NCI-H2081 treated with DMSO at 0.1 percent for 48 hours (cell line): ENCODE measurements around the gene ANK2.
A peak's percentile ranks its signal among the peaks of the same experiment; 100 is the strongest.
"Not testable (repeated sequence)": the region's sequence is repeated elsewhere in the genome, so short reads cannot be mapped to it uniquely, and the experiment has no call there.

ENCODE experiments used
- DNase-seq: peaks from one replicate; lab custom pipeline; 2025; lab: John Stamatoyannopoulos, UW

Gene ANK2

DNA sequence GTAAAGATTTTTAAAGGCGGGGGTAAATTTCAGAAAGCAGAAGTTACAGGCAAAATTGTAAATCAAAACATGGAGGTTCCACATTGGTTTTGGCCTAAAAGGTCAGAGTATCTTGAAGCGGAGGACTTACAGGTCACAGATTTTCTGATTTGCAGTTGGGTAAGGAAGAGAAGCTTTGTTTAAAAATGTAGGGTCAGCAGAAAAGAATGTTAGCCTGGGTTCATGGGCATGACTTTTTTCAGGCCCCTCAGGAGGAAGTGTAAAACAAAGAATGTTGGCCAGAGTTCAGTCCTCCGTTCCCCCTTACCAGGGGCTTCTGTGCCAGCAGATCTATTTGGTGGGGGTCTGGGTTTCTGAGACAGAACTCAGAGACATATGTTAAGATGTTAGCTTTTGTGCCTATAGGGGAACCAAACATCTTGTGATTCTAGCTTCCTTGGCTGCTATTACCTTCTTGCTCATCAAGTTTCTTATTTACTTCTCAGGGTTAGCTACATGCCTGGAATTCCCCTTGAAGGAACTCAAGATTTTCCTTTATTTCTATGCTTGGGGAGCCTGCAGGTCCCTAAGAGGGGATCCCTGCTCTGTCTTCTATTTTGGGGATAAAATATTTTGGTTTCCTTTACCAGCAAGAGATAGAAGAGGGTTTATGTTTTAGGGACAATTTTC lies 160.3 kb downstream of the ANK2 start:
- DNase-seq, result no peak

DNA sequence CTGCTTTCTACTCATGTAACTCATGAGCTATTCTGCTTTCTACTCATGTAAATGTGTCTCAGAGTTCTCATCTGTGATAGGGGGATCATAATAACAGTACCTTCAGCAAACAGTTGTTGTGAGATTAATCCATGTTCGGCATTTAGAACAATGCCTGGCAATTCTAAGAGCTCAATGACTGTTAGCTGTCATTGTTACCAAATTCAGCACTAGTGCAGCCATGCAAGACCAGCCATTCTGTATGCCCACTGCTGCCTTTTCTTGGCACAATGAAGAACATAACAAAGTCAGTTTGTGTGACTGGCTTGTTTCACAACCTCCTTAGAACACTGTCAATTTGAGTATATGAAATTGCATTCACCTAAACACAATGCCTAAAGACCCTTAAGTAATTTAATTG lies 163.2 kb downstream of the ANK2 start:
- DNase-seq, result no peak

DNA sequence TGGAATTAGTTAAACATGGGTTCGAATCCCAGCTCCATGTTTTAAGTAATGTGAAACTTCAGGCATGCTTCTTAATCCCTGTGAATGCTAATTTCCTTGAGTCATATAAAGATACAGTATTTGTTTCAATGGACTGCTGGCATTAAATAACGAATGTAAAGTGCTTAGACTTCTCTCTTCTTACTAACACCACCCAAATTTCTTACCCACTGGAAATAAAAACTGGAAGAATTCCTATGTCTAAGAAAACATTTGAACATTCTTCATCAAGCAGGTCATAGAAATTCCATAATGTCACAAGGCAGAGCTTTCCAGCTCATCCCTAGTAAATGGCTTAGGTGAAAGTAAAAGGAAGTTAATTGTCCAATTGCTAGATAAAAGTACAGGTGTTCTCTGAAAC lies 172.5 kb downstream of the ANK2 start:
- DNase-seq, result no peak

DNA sequence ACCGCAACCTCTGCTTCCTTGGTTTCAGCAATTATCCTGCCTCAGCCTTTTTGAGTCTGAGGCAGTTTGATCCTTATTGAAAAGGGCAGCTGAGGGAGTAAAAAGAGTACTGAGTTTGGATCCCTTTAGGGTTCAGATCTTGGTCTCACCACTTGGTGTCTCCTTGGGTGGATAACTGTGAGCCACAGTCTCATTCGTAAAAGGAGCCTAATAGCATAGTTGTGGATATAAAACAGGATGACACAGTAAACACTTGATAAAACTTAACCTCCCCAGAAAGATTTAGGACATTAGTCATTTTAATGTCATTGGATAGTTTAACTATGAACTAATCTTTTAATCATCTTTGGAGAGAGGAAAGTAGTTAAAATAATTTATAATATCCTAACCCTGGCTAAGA lies 173.0 kb downstream of the ANK2 start:
- no peak for DNase-seq

DNA sequence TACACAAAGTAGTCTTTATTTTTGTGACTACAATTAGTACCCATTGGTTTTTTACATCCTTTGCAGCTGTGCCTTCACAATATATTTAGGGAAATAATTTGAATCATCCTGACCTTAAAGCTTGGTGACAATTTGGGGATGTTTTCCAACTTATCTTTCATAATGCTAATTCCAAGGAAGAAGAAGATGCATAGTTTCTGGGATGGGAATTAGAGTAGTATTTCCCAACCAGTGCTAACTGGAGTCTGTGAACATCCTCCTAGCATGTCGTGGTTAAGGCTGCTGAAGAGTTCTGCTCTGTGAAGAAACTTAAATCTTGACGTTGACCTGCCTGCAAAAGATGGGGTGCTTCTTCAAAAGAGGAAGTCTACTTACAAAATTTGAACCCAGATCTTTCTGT lies 173.5 kb downstream of the ANK2 start:
- DNase-seq, result no peak

DNA sequence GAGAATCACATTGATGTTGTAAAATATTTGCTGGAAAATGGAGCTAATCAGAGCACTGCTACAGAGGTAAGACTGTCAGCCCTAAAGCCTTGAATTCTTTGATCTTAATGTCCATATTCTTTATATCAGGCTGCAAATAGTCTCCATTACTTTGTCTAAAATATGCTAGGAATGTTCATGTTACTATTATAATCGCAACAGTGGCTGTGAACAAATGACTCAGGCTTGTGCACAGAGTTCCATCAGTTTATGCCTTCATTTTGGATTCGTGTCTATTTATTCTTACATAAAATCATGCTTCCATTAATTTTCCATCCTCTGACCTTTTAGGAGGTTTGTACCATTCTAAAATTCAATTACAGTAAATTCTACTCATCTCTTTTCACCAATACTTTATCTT lies 182.7 kb downstream of the ANK2 start:
- no peak for DNase-seq

DNA sequence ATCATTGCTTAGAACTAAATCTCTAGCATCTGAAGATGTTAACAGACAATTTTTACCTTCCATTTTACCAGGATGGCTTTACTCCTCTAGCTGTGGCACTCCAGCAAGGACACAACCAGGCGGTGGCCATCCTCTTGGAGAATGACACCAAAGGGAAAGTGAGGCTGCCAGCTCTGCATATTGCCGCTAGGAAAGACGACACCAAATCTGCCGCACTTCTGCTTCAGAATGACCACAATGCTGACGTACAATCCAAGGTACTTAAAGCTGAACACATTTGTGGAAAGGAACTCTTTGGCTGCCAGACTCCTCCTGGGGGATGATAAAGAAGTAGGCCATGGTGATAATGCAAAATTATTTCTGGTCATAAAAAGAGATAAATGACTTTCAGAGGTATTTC lies 187.5 kb downstream of the ANK2 start:
- DNase-seq, result no peak

DNA sequence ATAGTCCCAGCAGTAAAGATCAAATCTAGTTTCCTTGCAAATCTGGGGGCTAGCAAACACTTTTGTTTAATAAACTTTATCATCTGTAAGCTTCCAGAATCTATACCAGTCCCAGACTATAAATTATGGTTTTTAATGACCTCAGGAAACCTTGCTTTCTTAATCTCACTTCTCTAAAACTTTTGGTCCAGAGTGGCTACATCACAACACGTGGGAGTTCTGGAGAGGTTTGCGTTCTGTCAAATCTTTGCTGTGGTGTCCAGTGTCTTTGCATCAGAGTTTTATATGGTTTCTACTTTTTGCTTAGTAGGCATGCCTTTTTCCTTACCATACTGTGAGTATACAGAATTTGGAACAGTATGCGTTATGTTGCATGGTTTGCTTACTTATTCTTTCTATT lies 193.9 kb downstream of the ANK2 start:
- DNase-seq, result no peak

DNA sequence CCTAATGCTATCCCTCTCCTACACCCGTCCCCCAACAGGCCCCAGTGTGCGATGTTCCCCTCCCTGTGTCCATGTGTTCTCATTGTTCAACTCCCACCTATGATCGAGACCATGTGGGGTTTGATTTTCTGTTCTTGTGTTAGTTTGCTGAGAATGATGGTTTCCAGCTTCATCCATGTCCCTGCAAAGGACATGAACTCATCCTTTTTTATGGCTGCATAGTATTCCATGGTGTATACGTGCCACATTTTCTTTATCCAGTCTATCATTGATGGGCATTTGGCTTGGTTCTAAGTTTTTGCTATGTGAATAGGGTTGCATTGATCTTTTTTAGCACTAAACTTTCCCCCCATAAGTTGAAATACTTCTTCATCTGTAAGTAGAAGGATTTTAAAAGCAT lies 195.3 kb downstream of the ANK2 start:
- not testable (repeated sequence) for DNase-seq

DNA sequence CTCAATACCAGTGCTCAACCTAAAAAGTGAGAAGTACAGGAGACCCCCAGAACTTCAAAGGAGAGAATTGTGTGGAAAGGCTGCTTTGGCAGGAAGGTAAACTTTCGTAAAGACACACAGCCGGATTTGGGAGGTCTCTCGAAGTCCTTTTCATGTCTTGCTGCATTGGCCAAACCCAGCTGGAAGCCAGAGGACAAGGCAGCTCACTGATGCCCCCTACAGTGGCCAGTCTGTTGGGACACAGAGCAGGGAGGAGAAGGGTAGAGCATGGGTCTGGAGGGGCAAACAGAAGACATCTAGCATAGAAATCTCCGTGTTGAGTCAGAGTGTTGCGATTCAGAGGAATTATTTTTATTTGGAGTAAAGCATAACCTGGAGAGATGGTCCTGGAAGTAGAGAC lies 198.9 kb downstream of the ANK2 start:
- no peak for DNase-seq

DNA sequence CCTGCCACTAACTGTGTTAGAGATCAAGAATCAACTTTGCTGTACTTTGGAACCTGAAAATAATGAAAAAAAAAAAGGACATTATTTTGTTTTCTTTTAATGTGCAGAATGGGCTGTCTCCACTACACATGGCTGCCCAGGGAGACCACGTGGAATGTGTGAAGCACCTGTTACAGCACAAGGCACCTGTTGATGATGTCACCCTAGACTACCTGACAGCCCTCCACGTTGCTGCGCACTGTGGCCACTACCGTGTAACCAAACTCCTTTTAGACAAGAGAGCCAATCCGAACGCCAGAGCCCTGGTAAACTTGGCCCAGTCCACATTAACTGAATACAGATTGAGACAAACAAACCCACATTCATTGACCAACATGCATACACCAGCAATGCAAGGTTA lies 206.2 kb downstream of the ANK2 start:
- no peak for DNase-seq

DNA sequence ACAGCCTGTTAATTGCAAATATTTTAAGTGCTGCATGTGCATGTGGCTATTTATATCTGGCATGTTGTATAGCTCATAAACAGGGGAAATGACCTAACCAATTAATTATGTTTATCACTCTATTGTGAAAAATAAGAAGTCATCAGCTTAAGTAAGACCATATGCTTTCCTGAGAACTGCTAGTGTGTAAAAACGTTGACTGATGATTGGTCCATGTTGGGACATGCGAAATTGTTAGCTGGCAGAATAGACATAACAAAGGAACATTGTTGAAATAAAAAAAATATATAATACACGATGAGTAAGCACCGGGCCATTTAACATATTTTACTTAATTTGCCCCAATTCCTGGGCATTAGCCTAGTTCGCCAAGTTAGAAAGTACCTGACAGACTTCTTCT lies 207.5 kb downstream of the ANK2 start:
- DNase-seq, result no peak

DNA sequence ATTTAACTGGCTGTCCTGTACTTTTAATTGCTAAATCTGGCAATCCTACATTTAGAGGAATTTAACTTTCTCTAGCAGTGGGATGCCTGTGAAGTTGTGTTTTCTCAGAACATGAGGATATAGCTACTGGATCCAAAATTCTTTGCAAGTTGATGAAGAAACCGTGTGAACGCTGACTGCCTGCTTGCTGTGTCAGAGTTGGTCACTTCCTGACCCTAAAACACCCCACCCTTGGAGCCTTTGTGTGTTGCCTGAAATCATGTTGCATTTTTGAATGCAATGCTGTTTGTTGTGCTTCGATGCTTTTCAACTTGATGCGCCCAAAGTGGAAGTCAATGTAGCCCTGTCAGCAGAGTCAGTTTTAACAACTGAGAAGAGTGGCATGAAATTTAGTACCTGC lies 211.2 kb downstream of the ANK2 start:
- DNase-seq, result no peak

DNA sequence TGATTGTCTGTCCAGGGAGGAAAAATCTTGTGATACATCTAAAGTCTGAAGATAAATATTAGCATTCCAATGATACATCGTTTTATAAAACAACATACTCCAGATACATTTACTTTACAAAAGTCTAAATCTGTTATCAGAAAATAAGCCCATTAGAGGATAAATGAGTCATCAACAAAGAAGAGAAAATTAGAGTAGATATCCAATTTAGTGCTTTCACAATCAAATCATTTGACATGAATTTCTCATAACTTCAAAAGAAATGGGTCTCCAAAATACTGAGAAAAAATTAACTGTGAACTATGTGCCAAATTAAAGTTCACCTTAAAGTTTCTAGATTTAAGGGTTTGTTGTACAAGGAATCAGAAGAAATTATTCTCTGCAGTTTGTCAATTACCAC lies 213.8 kb downstream of the ANK2 start:
- DNase-seq, result no peak

DNA sequence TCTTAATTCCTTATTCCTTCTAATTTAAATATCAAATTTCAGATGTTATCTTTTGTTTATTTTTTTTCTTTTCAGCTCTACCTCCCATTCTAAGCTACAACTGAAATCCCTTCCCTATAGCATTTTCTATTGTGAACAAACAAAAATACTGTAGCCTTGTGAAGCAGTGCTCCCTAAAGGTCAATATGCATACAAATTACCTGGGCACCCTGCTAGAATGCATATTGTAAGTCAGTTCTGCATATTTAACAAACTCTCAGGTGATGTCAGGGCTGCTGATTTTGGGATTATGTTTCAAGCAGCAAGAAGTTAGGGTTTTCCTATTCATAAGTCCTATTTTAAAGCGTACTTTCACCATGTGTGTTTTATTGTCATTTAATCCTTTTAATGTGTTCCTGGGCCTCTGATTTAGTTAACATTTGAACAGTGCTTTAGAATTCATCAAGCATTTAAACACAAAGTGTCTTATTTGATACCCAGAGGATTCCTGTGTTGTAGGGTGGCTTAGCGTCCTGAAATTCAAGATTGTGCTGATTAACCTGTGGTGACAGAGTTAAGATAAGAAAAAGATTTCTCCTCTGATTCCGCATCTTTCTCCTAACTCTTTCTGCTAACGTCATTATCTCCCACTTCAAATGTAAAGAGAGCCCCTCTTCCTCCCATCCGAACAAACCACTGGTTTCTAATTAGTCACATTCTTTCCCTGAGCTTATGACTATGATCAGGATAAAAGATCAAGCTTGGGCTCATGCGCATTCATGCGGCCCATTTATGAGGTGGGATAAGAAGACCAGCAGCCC lies 221.3 kb downstream of the ANK2 start:
- no peak for DNase-seq

DNA sequence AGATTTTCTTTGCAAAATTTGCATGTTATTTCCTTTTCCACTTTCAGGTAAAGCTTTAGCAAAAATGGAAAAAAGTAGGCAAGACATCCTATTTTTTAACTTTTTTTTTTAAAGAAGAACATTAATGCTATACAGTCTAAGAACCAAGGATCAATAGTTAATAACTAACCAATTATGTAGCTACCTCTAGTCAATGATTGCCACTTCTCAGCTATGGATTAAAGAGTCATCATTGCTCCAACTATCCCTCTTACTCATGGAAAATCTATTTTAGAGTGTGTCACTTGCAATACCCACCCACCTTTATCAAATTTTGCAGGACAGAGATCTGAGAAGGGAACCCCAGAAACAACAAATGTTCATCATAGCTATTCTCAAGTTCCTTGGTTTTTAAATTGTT lies 223.1 kb downstream of the ANK2 start:
- DNase-seq, result no peak

DNA sequence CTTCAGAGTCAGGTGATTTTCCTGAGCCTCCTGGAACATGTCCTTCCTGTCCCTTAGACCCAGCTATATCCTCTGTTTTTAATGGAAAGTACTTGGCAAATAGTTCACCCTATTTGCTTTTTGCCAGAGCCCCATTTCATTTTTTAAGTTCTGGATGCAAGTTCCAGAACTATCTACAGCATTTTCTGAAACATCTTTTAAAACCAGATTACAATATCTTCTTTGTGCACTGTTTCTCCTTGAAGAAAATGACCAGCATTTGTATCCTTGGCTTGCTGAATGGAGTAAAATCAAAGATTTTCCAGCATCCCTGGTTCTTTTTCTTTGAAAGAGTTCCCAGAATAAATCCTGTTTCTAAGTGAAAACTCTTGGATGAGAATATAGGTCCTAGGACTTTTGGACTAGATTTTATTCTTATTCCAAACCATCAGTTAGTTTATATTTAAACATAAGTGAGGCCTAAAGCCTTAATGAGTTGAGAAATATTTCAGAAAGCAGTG lies 224.3 kb downstream of the ANK2 start:
- DNase-seq, result no peak

DNA sequence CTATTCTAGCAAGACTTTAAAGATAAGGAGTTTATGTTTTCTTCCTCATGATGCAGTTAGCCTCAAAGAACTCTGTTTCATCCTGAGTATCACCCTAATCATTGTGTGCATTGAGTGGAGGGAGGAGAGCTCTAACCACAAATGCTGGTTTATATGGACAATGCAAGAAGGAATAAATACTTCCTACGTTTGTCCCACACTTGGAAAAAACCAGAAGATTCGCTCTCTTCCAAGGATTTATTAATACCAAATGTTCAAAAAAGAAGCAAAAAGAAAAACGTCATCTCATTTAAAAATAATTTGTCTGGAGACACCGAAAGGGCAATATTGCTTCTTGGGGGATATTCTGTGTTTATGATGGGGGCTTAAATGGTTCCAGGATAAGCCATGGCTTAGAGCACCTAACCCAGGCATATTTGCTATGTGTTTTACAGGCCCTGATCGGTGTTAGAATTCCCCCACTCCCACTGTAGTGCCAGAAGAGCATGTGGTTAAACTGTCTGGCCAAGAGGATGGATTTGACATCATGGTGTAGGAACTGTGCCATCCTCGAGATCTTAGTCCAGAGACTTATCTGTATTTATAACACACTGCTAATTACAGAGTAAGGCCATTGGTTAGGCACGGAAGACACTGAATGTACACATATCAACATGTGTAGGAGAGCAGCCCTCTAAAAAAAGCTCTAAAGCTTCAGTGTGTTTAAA lies 227.2 kb downstream of the ANK2 start:
- no peak for DNase-seq

DNA sequence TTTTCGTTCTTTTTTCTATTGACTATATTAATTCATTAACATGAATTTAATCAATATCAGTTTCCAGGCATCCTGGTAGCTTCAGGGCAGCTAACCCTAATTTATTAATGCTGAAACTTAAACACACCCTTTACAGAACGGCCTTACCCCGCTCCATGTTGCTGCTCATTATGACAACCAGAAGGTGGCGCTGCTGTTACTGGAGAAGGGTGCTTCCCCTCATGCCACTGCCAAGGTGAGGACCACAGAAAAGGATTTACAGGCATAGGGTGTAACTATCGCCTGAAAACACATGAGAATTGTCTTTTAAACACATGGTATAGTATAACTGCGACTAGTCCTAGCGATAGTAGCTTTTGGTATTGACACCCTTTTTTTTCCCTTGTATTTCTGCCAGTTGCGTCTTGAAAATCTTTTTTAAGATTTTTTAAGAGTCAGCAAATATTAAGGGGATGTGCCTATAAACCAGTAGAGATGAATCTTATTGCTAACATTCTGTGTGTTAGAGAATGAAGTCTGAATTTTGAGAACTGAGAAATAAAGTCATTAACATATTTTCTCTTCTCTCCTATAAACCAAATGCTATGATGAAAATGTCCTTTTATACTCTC lies 229.0 kb downstream of the ANK2 start:
- DNase-seq, result peak; percentile 0

DNA sequence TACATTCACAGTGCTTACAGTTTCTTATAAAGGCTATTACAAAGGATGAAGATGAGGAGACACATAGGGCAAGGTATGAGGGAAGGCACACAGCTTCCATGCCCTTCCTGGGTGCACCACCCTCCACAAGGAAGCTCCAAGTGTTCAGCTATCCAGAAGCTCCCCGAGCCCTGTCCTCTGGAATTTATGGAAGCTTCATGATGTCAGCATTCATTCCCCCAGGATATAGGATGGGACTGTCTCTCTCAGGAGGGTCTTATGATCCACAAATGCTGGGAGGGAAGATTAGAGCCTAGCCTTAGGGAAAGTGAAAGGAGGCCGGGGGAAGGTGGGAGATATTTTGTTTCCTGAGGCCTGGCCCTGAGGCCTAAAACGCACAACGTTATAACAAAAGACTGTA lies 236.0 kb downstream of the ANK2 start:
- no peak for DNase-seq

DNA sequence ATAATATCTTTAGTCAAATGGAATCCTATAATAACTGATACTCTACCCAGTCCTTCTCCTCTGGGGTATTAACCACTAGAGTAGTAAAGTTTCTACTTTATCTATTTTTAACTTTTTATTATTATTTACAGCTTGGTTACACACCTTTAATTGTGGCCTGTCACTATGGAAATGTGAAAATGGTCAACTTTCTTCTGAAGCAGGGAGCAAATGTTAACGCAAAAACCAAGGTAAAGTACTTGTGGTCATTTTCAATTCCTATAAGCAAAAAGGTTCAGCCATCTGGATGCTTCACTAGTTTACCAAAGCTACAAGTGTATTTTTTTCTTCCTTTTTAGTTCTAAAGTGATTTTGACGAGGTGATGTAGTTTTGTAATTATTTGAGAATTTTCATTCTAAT lies 238.8 kb downstream of the ANK2 start:
- DNase-seq, result no peak

DNA sequence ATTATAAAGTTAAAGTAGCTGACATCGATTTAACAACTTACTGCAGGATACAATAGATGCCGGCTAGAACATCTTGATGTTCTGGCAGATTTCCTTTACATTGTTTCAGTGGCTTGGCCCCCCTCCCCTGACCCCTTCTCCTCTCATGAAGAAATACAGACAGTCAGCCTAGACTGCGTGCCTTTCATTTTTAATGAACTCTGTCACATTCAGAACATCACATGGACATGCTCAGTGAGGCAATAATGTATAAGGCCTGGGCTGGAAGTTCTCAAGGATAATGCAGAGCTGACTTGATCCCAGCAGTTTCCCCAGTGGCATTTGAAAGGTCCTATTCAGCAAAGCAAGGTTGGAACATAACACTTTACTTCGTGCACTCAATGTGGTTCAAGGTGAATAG lies 239.2 kb downstream of the ANK2 start:
- DNase-seq, result no peak

DNA sequence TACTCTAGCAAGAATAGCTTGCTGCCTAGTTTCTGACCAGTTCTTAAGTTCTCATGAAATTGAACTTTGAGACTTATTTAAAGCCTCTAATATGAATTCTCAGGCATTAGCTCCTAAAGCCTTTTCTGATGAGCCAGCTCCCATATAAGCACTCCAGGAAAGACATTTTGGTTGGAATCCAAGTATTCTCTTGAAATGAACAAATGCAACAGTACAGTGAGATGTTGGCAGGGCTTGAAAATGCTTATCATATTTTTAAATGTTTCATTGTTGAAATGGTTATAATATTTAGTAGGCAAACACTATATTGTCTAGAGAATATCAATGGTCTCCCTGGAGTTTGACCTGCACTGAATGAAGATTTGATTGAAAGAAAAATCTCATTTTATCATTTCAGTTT lies 240.3 kb downstream of the ANK2 start:
- DNase-seq, result no peak
